Coronary artery (tissue), 2 donors: Measurements from ENCODE around the gene KANK3.

Experiments
- DNase-seq: peaks from one replicate; pipeline ENCODE4 v3.0.0-alpha.2; 2017; ENCODE audit warnings: low spot score
- H3K27ac ChIP-seq, 2 donors: fragments of 200-600 bp; sonication (generic); one replicate each; pipeline ENCODE4 v1.5.1; 2016 to 2019
- H3K4me3 ChIP-seq: fragments of 200-600 bp; sonication (generic); 2 replicates; pipeline ENCODE4 v1.5.1; 2016; ENCODE audit warnings: mild to moderate bottlenecking, moderate library complexity
- TF ChIP-seq, protein P1 (sequence below): fragments of 200-600 bp; sonication (generic); IDR thresholded peaks from one replicate; pipeline ENCODE4 v1.5.1; 2019; ENCODE audit warnings: antibody characterized with exemption

KANK3 gene

DNA sequence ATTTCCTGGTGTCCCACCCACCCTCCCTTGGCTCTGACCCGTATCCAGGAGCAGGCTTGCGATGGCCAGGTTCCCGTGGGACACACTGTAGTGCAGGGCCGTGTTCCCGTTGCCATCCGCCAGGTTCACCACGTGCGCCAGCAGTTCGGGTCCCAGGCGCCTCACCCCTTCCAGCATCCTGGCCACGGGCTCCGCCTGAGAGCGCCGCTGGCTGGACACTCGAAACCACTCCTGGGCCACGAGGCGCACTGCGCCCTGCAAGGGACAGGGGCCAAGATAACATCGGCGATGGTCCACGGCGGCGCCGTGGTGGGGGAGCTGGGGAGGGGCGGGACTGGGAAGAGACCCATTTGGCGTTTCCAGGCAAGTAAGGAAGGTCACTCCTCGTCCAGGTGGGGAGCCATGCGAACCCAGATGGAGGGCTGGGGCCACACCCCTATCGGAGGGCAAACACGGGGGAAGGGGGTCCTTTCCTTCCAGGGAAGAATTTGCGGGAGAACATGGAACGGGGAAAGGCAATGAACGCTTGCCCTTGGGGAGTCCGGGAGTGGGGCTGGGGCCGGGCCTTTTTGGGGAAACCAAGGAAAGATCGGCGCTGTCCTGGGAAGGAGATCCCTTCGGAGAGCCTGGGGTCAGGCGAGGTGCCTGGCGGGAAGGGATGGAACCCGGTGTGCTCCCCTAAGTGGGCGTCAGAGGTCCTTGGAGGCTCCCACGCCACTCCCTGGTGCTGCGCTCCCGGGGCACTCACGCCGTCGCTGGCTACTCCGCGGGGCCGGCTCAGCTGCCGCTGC lies 9.9 kb downstream of the KANK3 start:
- no peak for DNase-seq
- TF ChIP-seq, protein P1, sequence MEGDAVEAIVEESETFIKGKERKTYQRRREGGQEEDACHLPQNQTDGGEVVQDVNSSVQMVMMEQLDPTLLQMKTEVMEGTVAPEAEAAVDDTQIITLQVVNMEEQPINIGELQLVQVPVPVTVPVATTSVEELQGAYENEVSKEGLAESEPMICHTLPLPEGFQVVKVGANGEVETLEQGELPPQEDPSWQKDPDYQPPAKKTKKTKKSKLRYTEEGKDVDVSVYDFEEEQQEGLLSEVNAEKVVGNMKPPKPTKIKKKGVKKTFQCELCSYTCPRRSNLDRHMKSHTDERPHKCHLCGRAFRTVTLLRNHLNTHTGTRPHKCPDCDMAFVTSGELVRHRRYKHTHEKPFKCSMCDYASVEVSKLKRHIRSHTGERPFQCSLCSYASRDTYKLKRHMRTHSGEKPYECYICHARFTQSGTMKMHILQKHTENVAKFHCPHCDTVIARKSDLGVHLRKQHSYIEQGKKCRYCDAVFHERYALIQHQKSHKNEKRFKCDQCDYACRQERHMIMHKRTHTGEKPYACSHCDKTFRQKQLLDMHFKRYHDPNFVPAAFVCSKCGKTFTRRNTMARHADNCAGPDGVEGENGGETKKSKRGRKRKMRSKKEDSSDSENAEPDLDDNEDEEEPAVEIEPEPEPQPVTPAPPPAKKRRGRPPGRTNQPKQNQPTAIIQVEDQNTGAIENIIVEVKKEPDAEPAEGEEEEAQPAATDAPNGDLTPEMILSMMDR, result no peak
- Histone ChIP-seq H3K4me3 (no peak overlapping the region), H3K27ac (no peak overlapping the region)

DNA sequence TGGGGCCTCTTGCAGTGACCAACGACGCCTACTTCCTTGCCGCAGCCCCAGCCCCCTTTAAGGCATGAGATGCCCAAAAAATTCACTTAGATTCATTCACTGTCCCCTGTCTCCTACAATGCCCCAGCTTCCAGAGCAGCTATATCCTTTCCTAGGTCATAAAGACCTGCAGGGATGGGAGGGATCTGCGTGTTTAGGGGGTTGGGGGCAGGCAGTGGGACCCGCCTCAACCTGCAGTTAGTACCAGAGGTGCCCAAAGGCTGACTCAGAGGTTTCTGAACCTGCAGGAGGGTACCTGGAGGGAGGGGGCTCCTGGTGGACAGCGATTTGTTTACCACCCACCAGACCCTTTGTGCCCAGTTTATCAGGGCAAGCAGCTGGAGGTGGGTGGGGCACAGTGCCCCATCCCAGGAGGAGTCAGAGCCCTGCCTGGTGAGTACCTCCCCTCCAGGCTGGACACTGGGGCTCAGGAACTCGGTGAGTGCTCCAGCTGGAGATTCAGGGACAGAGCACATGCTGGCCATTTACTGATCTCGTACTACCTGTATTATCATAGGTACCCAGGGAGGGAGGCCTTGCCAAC lies 11.7 kb downstream of the KANK3 start:
- no peak overlapping the region for H3K27ac ChIP-seq
- TF ChIP-seq, protein P1, result no peak
- DNase-seq, result no peak

DNA sequence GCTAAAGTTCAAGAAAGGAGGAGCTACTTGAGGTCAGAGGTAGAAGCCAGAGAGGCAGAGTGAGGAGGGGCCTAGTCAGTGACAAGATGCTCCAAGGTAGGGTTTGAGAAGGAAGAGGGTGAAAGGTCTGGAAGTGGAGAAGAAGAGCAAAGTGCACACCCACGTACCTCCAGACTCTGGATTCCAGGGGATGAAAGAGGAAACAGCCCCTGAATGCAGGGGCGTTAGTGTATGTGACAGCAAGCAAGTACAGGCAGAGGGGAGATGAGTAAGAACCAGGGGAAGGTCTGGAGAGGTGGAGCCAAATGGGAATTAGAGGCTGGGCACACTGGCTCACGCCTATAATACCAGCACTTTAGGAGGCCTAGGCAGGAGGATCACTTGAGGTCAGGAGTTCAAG lies 13.1 kb downstream of the KANK3 start:
- TF ChIP-seq, protein P1, result no peak
- no peak for DNase-seq
- Histone ChIP-seq H3K27ac (no peak overlapping the region), H3K4me3 (no peak overlapping the region)

More for the DNA sequence above, 11.7 kb downstream of the KANK3 start:
- H3K4me3 ChIP-seq, result no peak overlapping the region

DNA sequence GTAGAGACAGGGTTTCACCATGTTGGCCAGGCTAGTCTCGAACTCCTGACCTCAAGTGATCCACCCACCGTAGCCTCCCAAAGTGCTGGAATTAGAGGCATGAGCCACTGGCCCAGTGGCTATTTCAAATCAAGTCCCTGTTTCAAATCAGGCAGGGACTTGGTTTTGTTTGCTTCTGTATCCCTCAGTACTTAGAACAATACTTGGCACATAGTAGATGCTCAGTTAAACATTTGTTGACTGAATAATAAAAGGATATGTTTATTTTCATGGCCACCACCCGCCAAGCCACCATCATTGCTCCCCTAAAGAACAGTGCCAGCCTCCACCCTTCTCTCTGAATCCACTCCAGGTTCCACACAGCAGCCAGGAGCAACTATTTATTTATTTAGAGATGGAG lies 17.6 kb downstream of the KANK3 start:
- no peak for DNase-seq
- TF ChIP-seq, protein P1, result no peak
- Histone ChIP-seq H3K27ac (no peak overlapping the region), H3K4me3 (no peak overlapping the region)

DNA sequence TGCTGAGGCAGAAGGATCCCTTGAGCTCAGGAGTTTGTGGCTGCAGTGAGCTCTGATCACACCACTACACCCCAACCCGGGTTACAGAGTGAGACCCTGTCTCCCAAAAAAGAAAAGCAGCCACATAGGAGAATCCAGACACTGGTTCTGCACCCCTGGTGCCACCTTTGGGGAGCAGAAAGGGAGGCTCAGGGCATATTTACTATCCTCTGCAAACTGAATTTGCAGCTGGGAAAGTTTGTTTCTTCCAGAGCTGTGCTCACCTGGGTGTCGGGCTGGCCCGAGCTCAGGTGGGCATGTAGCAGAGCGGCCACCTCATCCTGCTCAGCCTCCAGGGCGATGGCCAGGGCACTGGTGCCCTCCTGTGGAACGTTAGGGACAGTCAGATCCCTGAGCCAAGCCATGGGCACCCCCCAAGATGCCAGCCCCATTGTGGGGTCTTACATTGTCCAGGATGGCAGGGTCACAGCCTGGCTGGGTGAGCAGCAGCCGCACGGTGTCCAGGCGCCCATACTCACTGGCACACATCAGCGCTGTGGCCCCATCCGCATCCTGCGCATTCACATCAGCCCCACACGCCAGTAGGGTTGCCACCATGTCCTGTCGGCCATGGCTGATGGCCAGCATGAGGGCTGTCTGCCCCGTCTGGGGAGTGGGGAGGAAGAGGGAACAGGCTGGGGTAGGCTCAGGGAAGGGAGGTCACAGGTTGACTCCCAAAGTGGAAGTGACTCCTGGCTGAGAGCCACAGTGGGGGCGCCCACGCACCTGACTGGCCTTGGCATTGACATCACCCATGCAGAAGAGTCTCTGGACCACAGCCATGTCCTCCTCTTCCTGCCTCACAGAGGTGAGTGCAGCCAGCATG lies 18.6 kb downstream of the KANK3 start:
- TF ChIP-seq, protein P1, result no peak
- no peak for DNase-seq
- H3K27ac ChIP-seq, result no peak overlapping the region

DNA sequence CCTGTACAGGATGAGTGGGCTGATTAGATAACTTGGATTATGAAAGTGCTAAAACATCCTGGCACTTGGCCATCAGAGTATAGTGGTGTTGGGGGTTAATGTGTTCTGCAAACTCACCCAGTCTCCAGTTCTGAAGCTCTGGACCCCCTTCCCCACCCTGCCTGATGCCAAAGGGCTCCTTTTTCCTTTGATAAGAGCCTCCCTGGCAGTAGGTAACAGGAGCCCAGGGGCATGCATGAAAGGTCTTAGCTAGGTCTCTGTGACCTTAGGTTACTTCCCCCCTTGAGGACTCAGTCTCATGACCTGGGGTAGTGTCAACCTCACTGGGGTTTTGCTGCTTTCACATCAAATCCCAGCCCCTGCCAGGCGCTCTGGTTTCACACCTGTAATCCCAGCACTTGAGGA lies 19.3 kb downstream of the KANK3 start:
- TF ChIP-seq, protein P1, result no peak
- Histone ChIP-seq H3K4me3 (no peak overlapping the region), H3K27ac (no peak overlapping the region)
- DNase-seq, result no peak

More for the DNA sequence above, 18.6 kb downstream of the KANK3 start:
- H3K4me3 ChIP-seq, result no peak overlapping the region
